ENCODE measurements around the gene KCNK10.
"Not testable (repeated sequence)": the region's sequence is repeated elsewhere in the genome, so short reads cannot be mapped to it uniquely, and the experiment has no call there.

KCNK10 gene

DNA sequence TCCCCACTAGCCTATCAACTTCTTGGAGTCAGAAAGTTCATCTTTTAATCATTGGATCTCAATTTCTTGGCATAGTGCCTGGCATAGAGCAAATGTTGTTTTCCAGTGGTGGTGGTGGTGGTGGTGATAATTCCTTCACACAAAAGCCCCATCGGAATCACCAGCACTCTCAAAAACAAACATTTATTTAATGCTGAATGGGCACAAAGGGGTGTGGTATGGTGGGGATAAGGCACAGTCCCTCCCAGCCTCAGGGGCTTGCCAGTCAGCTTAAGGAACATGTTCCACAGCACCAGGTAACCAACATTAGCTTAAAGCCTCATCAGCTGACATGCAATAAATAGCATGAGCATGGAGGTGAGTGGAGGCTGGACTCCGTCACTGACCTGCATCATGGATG lies 56.6 kb downstream of the KCNK10 start:
- no peak for DNase-seq (ENCODE audit: low read depth)

GRCh38 chr14:88264116-88264515 lies 59.0 kb downstream of the KCNK10 start:
- DNase-seq (ENCODE audit: low read depth) = no peak

DNA sequence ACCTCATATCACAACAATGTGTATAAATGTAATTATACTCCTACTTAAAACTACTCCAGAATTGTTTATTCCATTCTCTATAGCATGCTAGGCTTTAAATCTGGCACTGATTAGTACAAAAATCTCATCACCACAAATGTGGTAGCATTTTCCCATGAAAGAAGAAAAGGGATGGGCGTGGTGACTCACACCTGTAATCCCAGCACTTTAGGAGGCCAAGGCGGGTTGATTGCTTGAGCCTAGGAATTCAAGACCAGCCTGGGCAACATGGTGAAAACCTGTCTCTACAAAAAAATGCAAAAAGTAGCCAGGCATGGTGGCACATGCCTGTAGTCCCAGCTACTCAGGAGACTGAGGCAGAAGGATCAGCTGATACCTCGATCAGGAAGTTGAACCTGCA lies 61.8 kb downstream of the KCNK10 start:
- DNase-seq (ENCODE audit: low read depth) = not testable (repeated sequence)

DNA sequence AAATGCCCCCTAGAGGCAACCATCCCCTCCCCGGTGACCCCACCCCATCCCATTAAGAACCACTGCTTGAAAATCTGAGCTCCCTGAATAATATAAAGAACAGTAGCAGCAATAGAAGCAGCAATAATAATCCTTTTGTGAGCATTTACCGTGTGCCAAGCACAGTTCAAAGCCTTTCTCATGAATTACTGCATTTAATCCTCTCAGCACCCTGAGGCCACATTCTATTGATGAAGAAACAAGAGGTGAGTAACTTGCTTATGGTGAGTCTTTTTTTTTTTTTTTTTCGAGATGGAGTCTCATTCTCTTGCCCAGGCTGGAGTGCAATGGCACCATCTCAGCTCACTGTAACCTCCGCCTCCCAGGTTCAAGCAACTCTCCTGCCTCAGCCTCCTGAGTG lies 65.0 kb downstream of the KCNK10 start:
- DNase-seq (ENCODE audit: low read depth) = no peak

- DNase-seq (ENCODE audit: low read depth) = peak; percentile 7
Measured at GRCh38 chr14:88256997-88257950, 65.8 kb downstream of the KCNK10 start.

GRCh38 chr14:88255798-88256197 lies 67.3 kb downstream of the KCNK10 start:
- DNase-seq (ENCODE audit: low read depth) = no peak

DNA sequence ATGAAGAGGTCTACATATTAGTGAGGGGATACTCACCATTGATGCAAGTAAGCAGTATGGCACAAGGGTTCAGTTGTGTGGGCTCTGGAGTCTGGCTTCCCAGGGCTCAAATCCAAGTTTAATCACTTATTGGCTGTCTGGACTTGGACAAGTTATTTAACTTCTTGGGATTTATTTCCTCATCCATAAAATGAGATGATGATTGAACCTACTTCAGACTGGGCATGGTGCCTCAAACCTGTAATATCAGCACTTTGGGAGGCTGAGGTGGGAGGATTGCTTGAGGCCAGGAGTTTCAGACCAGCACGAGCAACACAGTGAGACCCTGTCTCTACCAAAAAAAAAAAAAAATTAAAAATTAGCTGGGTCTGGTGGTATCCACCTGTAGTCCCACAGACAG lies 67.9 kb downstream of the KCNK10 start:
- DNase-seq (ENCODE audit: low read depth) = no peak

DNA sequence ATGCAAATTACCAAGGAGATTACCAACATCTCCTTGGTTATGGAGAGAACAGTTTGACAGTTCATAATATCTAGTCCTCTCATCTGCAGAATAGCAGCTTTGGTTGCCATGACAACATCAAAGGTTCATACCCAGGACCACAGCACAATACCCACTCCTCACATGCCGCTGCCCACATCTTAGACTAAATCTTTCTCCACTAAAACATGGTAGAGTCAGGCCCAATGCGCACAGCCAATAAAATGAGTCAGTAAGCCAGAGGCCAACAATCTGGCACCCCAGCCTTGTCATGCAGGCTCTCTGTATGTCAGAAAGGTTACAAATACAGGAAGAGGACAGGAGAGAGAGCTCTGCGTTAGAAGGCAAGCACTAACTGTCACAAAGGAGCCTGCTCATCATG lies 70.6 kb downstream of the KCNK10 start:
- DNase-seq (ENCODE audit: low read depth) = no peak

DNA sequence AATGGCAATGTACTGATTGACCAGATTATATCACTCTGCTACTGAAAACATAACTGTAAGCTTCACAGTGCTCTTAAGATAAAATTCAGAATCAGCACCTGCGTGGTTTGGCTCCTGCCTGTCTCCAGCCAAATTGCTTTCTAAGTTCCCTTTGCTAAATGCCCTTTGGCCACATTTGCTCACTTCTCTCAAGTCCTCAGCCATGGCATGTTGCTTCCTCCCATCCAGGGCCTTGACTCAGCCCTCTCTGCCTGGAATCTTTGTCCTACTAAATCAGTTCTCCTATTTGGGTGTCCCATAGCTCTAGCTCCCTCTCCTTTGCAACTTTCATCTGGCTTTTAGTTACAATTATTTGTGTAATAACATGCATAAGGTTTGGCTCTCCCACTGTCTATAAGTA lies 71.4 kb downstream of the KCNK10 start:
- no peak for DNase-seq (ENCODE audit: low read depth)

- no peak for DNase-seq (ENCODE audit: low read depth)
Measured at GRCh38 chr14:88249266-88249665, 73.8 kb downstream of the KCNK10 start.

DNA sequence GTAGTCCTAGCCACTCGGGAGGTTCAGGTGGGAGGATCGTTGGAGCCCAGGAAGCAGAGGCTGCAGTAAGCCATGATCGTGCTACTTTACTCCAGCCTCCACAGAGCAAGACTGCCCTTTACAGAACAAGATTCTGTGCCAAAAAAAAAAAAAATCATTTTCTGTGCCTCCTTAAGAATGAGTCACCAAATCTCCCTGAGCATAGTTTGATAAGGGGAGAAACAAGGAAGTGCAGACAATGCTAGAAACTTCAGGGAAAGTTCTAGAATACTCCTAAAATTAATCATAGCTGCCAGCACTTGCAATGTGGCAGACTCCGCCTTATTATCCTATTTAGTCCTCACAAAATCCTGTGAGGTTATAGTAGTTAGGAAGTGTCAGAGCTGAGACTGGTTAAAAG lies 74.5 kb downstream of the KCNK10 start:
- peak; percentile 11 for DNase-seq (ENCODE audit: low read depth)

GRCh38 chr14:88247228-88247627 lies 75.8 kb downstream of the KCNK10 start:
- DNase-seq (ENCODE audit: low read depth) = no peak

GRCh38 chr14:88245321-88245720 lies 77.7 kb downstream of the KCNK10 start:
- no peak for DNase-seq (ENCODE audit: low read depth)

- no peak for DNase-seq (ENCODE audit: low read depth)
Measured at GRCh38 chr14:88243946-88244345, 79.1 kb downstream of the KCNK10 start.

- no peak for DNase-seq (ENCODE audit: low read depth)
Measured at GRCh38 chr14:88242446-88242845, 80.6 kb downstream of the KCNK10 start.

DNA sequence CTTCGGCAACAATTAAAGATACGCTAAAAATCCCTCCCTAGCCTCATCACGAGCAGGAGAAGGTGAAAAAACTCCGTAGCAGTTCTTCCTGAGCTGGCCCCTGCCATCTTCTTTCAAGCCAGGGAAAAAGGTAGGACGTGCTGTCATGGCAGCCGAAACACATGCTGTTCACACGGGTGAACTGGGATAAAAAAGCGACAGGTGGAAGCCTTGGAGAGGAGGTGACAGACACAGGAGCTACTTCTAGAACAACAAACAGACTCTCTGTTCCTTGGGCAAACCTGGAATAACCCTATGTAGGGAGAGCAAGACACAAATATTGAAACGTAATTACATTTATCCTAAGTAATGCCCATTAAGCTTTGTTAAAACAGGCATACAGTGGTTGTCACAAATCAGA lies 81.3 kb downstream of the KCNK10 start:
- no peak for DNase-seq (ENCODE audit: low read depth)

- DNase-seq (ENCODE audit: low read depth) = no peak
Measured at GRCh38 chr14:88234442-88234841, 88.6 kb downstream of the KCNK10 start.

DNA sequence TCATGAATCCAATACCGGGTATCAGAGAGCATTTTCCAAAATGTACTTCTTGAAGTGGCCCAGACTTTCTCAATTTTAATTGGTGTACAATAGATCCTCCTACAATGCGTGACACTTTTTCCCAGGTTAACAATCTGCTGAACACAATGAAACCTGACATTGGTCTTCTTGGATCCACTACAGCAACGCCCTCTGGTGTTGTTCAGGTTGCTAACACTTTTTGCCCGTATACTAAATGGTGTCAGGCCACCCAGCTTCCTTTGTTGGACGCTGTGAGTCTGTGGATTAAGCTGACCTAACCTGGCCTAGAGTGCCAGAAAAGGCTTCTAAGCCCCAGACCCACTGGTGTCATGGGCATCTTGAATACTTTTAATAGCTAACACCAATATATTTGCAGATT lies 89.2 kb downstream of the KCNK10 start:
- DNase-seq (ENCODE audit: low read depth) = peak; percentile 19

DNA sequence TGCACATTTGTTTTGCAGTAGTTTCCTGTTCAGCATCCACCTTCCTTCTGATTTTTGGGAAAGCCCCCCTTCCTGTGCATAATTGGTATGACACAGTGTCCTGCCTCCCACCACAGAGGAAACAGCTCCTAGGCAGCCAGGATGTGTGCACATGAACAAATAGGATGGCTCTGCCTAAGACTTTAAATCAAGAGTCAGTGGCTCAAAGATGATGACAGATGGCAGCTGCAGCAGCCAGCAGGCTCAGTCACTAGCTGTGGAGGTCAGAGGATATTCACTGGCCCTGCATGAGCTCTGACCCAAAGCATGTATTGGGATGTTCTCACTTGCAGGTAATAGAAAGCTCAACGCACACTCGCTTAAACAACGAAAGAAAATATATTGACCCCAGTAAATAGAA lies 90.3 kb downstream of the KCNK10 start:
- DNase-seq (ENCODE audit: low read depth) = no peak

- no peak for DNase-seq (ENCODE audit: low read depth)
Measured at GRCh38 chr14:88231603-88232002, 91.5 kb downstream of the KCNK10 start.

DNA sequence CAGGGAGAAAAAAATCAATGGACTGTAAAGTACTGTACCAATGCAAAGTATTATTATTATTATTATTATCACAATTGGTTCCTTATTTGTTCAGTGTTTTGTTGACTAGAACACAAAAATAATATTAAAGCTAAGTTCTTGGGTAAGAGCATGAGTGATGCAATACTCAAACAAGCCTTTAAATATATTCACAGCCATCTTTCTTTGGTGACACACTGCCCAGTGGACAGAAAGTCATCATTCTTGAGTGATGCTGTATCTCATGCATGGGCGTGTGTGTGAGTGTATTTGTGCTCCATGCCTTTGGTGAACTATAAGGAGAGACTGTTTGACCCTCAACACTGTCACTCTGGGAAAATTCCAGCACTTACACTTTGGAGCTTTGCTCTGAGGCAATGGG lies 93.6 kb downstream of the KCNK10 start:
- DNase-seq (ENCODE audit: low read depth) = no peak

DNA sequence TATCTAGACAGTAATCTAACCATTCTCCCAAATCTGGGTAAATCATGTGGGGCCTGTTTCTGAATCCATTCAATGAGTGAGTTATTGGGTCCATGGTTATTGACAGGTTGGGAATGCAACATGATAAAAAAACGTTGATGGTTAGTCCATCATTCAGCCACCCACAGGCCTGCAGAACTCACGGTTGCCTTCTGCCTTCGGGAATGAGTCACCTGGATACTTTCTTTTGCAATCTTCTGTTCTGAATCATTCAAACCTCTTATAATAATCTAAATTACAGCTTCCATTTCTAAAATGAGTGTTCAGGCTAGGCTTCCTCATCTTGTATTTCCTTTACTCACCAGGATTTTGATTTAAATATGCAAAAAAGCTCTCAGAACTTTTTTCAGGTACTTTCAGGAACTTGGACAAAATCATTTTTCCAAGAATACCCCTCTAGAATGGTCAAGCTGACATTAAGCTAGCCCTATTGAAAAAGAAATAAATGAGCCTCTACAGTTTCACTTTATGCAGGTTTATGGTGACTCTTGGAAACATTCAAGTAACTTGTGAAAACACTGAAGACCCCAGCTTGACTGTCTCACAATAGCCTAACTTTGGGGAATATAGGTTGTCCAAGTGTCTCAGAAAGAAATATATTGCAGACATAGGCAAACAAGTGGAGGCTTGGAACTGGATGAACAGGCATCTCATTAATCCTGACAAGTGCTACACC lies 94.4 kb downstream of the KCNK10 start:
- no peak for DNase-seq (ENCODE audit: low read depth)

DNA sequence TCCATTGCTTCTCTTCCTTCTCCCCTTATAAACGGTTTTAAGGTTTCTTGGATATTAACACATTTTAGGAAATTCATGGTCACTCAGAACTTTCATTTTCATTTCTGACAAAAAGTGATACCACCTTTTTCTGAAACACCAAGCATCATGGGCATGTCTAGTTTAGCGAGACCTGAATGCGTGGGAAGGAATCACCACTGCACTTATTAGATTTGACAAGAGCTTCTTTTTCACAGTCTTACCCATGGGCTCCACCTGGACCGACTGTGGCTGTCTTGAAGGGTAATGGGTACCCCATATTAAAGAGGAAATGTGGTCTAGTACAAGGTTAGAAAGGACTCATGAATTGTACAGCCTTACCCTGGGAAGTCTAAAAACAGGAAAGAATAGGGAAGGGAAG lies 95.4 kb downstream of the KCNK10 start:
- DNase-seq (ENCODE audit: low read depth) = no peak

All from EH (cell line).